ENCODE measurements around the gene ALS2CL. TPM values are rescaled to one million over a fixed set of nuclear protein-coding genes. Genes with fewer than 3 reads are reported as not detected.
A peak's percentile ranks its signal among the peaks of the same experiment; 100 is the strongest.

ALS2CL gene
- total and polyA plus RNA-seq, 8 donors: 7.8 to 61.1 (median 14.2) TPM

DNA sequence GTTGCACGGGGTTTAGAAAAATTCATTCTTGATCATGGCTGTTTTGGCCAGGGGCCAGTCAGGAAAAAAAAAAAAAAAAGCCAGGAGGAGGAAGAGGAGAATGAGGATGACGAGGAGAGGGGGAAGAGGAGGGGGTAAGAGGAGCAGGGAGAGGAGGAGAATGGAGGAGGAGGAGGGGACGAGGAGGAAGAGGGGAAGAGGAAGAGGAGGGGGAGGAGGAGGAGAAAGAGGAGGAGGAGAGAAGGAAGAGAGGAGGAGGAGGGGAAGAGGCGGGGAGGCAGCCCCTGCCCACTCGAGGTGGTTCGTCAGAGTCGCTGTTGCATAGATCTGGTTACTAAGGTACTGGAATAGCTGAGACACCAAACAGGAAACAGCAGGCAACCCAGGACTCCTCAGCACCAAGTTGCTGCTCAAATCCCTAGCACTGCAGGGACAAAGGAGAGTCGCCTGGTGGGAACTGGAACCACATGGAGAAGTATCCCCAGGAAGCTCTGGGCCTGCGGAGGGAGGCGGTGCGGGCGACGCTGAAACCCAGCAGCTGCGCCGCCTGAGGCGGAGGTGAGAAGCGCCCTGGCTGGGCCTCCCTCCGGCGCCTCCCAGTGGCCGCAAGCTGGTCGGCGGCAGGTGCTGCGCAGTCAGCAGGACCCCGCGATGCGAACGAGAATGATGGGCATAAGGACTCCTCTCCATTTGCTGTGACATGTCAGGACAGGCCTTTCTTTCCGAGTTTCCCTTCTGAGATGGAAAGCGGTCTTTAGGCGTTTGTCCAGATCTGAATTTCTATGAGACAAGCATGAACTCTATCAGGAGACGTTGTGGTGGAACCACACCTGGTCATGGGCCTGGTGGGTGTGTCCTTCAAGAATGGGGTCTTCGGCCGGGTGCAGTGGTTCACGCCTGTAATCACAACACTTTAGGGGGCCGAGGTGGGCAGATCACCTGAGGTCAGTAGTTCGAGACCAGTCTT is 63.6 kb downstream of the ALS2CL start:
- FAIRE-seq (no peak), DNase-seq (peak; percentile 72 to 94 (median 84)), ATAC-seq (peak; percentile 98 to 100 (median 99))
- H3K4me1 ChIP-seq: peaks cover 0 to 3% (median 0%) of the 10 kb centered on the region in 3 donors
- intact Hi-C loops (cut with DNase I): loop anchor here in 2 of 3 donors (2.0 to 10.0 kb wide), 3 partner anchors 125 to 148 kb away; no protein-coding TSS in a partner anchor
- H3K27me3 ChIP-seq: no peaks in the 10 kb centered on the region
- peak overlapping the region in 2 of 4 donors; percentile 33 to 43 for H3K27ac ChIP-seq
- 16% methylated on average over 36 of the region's 36 CpGs for WGBS, 2 donors
- TF ChIP-seq, protein P1, sequence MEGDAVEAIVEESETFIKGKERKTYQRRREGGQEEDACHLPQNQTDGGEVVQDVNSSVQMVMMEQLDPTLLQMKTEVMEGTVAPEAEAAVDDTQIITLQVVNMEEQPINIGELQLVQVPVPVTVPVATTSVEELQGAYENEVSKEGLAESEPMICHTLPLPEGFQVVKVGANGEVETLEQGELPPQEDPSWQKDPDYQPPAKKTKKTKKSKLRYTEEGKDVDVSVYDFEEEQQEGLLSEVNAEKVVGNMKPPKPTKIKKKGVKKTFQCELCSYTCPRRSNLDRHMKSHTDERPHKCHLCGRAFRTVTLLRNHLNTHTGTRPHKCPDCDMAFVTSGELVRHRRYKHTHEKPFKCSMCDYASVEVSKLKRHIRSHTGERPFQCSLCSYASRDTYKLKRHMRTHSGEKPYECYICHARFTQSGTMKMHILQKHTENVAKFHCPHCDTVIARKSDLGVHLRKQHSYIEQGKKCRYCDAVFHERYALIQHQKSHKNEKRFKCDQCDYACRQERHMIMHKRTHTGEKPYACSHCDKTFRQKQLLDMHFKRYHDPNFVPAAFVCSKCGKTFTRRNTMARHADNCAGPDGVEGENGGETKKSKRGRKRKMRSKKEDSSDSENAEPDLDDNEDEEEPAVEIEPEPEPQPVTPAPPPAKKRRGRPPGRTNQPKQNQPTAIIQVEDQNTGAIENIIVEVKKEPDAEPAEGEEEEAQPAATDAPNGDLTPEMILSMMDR (IDR thresholded peaks at IDR 0.05): peak; percentile 80 to 99 (median 96)
- H3K36me3 ChIP-seq: no peaks in the 10 kb centered on the region
- peak overlapping the region in 1 of 4 donors; percentile 20 for H3K4me3 ChIP-seq
- no peaks in the 10 kb centered on the region for H3K9me3 ChIP-seq

DNA sequence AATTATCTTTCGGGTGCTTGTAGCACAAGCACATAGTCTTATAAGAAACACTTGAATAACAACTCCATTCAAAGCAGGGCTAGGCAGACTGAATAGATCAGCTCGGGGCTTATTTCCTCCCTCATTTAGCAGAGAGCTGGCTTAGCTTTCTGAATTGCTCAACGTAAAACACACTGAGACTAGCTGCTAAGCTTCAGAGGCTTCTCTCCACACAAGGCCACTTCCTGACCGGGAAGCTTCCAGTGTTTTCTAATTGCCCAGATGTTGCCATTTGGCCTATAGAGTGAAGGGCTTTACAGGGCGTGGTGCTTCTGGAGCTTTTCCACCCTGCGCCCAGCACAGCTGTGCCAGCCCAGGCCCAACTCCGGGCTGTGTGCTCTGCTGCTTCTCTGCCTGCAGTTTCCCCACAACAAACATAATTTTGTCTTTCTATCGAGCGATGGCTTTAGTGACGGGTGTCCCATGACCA is 64.5 kb downstream of the ALS2CL start:
- Histone ChIP-seq H3K27me3 (no peaks in the 10 kb centered on the region), H3K36me3 (no peaks in the 10 kb centered on the region), H3K27ac (no peak overlapping the region), H3K4me3 (no peak overlapping the region), H3K4me1 (peaks cover 0 to 3% (median 0%) of the 10 kb centered on the region in 3 donors), H3K9me3 (no peaks in the 10 kb centered on the region)
- 86 to 87% methylated on average over 10 of the region's 10 CpGs for WGBS, 2 donors
- DNase-seq (no peak), FAIRE-seq (no peak), ATAC-seq (peak in 2 of 4 donors; percentile 15 to 46)
- TF ChIP-seq, protein P1 (IDR thresholded peaks at IDR 0.05): no peak
- intact Hi-C loops (cut with DNase I): loop anchor here in 1 of 3 donors (5.0 to 10.0 kb wide), 2 partner anchors 124 to 147 kb away; no protein-coding TSS in a partner anchor

DNA sequence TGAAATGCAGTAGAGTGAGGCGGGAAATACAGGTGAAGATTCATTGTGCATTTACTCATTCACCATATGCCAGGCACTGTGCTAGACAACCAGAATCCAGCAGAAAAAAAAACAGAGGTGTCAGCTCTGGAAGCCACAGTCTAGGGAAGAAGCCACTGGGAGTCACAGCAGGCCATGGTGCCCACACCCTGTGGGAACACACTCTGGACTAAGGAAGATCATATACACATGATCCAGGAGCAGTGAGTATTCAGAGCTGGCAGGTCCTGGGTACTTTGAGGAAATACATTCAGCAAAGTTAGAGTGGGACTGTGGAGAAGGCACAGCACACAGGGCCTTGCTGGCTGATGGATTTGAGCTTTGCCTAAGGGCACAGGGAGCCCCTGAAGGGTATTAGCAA is 66.4 kb downstream of the ALS2CL start:
- H3K36me3 ChIP-seq: no peaks in the 10 kb centered on the region
- peaks cover 0 to 3% (median 0%) of the 10 kb centered on the region in 3 donors for H3K4me1 ChIP-seq
- H3K27ac ChIP-seq: no peak overlapping the region
- no peaks in the 10 kb centered on the region for H3K27me3 ChIP-seq
- FAIRE-seq (no peak), ATAC-seq (no peak), DNase-seq (no peak)
- intact Hi-C loops (cut with DNase I): loop anchor here in 1 of 3 donors (5.0 to 10.0 kb wide), 2 partner anchors 122 to 145 kb away; no protein-coding TSS in a partner anchor
- 82 to 92% methylated on average over 1 of the region's 1 CpG for WGBS, 2 donors
- H3K4me3 ChIP-seq: no peak overlapping the region
- TF ChIP-seq, protein P1 (IDR thresholded peaks at IDR 0.05): no peak
- no peaks in the 10 kb centered on the region for H3K9me3 ChIP-seq

DNA sequence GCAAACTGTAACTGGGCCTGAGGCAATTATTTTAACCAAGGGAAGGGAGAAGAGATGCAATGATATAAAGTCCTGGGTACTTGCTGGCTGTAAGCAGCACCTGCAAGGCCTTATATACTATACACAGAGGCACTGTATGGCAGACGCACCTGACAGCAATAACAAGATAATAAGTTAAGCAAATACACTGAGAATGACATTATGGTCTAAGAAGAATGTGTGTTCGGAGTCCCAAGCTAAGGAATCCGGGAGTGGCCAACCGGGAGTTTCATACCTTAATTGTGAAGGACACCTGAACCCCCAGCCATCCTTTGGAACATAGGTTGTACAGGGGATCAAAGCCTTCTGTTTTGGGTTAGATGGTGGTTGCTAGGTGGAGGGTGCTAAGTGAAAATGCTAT is 67.4 kb downstream of the ALS2CL start:
- DNase-seq (no peak), FAIRE-seq (no peak), ATAC-seq (no peak)
- H3K27ac ChIP-seq: no peak overlapping the region
- intact Hi-C loops (cut with DNase I): loop anchor here in 1 of 3 donors (5.0 to 10.0 kb wide), 2 partner anchors 121 to 144 kb away; no protein-coding TSS in a partner anchor
- no peaks in the 10 kb centered on the region for H3K9me3 ChIP-seq
- H3K27me3 ChIP-seq: no peaks in the 10 kb centered on the region
- H3K4me1 ChIP-seq: peaks cover 0 to 3% (median 0%) of the 10 kb centered on the region in 3 donors
- H3K36me3 ChIP-seq: no peaks in the 10 kb centered on the region
- 78 to 80% methylated on average over 4 of the region's 4 CpGs for WGBS, 2 donors
- no peak overlapping the region for H3K4me3 ChIP-seq
- TF ChIP-seq, protein P1 (IDR thresholded peaks at IDR 0.05): no peak

Measured in pancreas (tissue), 10 donors.